K562 (cell line): ENCODE results near the gene ATXN1. TPM values are rescaled to one million over a fixed set of nuclear protein-coding genes. Genes with fewer than 3 reads are reported as not detected.

Experiments
- BCOR ChIP-seq: fragments of 450-650 bp; IDR thresholded peaks from 2 replicates; pipeline ENCODE4 v1.6.1; 2016
- BHLHE40 ChIP-seq: IDR thresholded peaks from 2 replicates; pipeline ENCODE4 v1.6.1; 2011; ENCODE audit warnings: low read length, improper control_type of control experiment
- BMI1 ChIP-seq: fragments of 150-350 bp; IDR thresholded peaks from 2 replicates; pipeline ENCODE4 v1.6.1; 2014; ENCODE audit warnings: low read length
- CREM ChIP-seq: IDR thresholded peaks from 2 replicates; pipeline ENCODE4 v1.6.1; 2014; ENCODE audit warnings: antibody characterized with exemption, low read depth
- CTCF ChIP-seq, 3 experiments: IDR thresholded peaks in 2 of 3; conservative IDR thresholded peaks in 1 of 3; 2 replicates each; pipeline ENCODE4 v1.5.1; 2011 to 2012; ENCODE audit warnings: low read length in 3 of 3, mild to moderate bottlenecking in 3 of 3, control low read depth in 2 of 3, improper control_type of control experiment in 1 of 3, inconsistent platforms in 1 of 3, low read depth in 1 of 3, mixed read lengths in 1 of 3, moderate library complexity in 1 of 3; ENCODE audit not compliant: insufficient read depth in 2 of 3
- ETV5 ChIP-seq: sonication (generic); formaldehyde crosslinking; IDR thresholded peaks from 2 replicates; pipeline ENCODE4 v1.4.0; 2020; ENCODE audit warnings: low read depth, mild to moderate bottlenecking, missing genetic modification reagents
- FOS ChIP-seq: IDR thresholded peaks from 3 replicates; pipeline ENCODE4 v1.6.1; 2011; ENCODE audit not compliant: insufficient read length; ENCODE audit errors: extremely low read depth
- HDAC6 ChIP-seq: IDR thresholded peaks from 2 replicates; pipeline ENCODE4 v1.6.1; 2012; ENCODE audit warnings: low read depth, mild to moderate bottlenecking, control low read depth, inconsistent platforms, low read length, moderate library complexity
- HMG20B ChIP-seq: fragments of 250-450 bp; sonication (Bioruptor Pico); IDR thresholded peaks from 2 replicates; pipeline ENCODE4 v1.5.0; 2021; ENCODE audit warnings: mild to moderate bottlenecking
- MYC ChIP-seq, 2 experiments: fragments of 250-450 bp in 1 of 2; sonication (Bioruptor Pico) in 1 of 2; IDR thresholded peaks; 2 replicates each; pipeline versions ENCODE4 v1.5.1 to v1.6.1; 2012 to 2021; ENCODE audit warnings: low read depth in 2 of 2, borderline replicate concordance in 1 of 2, improper control_type of control experiment in 1 of 2, low read length in 1 of 2, mild to moderate bottlenecking in 1 of 2, moderate library complexity in 1 of 2
- NUFIP1 ChIP-seq: fragments of 450-650 bp; IDR thresholded peaks from 2 replicates; pipeline ENCODE4 v1.6.1; 2018; ENCODE audit not compliant: partially characterized antibody
- SMARCC2 ChIP-seq: fragments of 450-650 bp; IDR thresholded peaks from 2 replicates; pipeline ENCODE4 v1.6.1; 2017; ENCODE audit warnings: antibody characterized with exemption, moderate library complexity, mild to moderate bottlenecking, low read depth
- SUPT5H ChIP-seq: fragments of 450-650 bp; IDR thresholded peaks from 2 replicates; pipeline ENCODE4 v1.6.1; 2016
- ZBTB17 ChIP-seq: fragments of 450-650 bp; formaldehyde crosslinking; IDR thresholded peaks from 2 replicates; pipeline ENCODE4 v1.4.0; 2020; ENCODE audit warnings: mild to moderate bottlenecking
- ZKSCAN1 ChIP-seq: fragments of 150-350 bp; IDR thresholded peaks from 2 replicates; pipeline ENCODE4 v1.6.1; 2016; ENCODE audit warnings: low read depth, low read length
- ZMIZ1 ChIP-seq, 2 experiments: fragments of 150-350 bp in 1 of 2; IDR thresholded peaks; 2 replicates each; pipeline ENCODE4 v1.6.1; 2012 to 2016; ENCODE audit warnings: low read depth in 2 of 2, low read length in 2 of 2, mild to moderate bottlenecking in 1 of 2, moderate library complexity in 1 of 2
- ZNF445 ChIP-seq: fragments of 250-450 bp; sonication (Bioruptor Pico); IDR thresholded peaks from 2 replicates; pipeline ENCODE4 v1.4.0; 2020; ENCODE audit warnings: low read depth, mild to moderate bottlenecking, moderate library complexity
- ZNF449 ChIP-seq: fragments of 250-450 bp; sonication (Bioruptor Pico); IDR thresholded peaks from 2 replicates; pipeline ENCODE4 v1.8.0; 2022; ENCODE audit warnings: moderate library complexity, mild to moderate bottlenecking, inconsistent platforms
- polyA plus RNA-seq, 8 experiments: library from polyadenylated mRNA; depleted of rRNA in 4 of 8; stranded (reverse) in 5 of 8; unstranded in 3 of 8; fragments of >200 nt; fragmentation: Nextera tagmentation in 2 of 8; fragmentation: Illumina TruSeq in 1 of 8; extraction: Ambion mirVana in 2 of 8; extraction: Trizol in 1 of 8; gene quantifications; 2 replicates each; pipeline versions ENCODE4 v1.2.1 to v1.2.3, GENCODE V29; 2011 to 2014; ENCODE audit warnings: inconsistent platforms in 1 of 8, missing spikeins in 1 of 8
- total RNA-seq, 7 experiments: library from RNA; depleted of rRNA in 6 of 7; stranded (reverse); fragments of >200 nt in 6 of 7; fragmentation: Illumina TruSeq in 2 of 7; extraction: Trizol in 2 of 7; gene quantifications; 2 replicates each; pipeline versions ENCODE4 v1.2.1 to v1.2.3, GENCODE V29; 2011 to 2021; ENCODE audit warnings: low replicate concordance in 1 of 7
- TF ChIP-seq, protein P1 (sequence below): sonication (generic); formaldehyde crosslinking; IDR thresholded peaks from 2 replicates; pipeline ENCODE4 v1.8.0; 2022; ENCODE audit warnings: missing genetic modification reagents, mild to moderate bottlenecking, moderate library complexity, borderline replicate concordance

ATXN1 gene
- total and polyA plus RNA-seq, 9 of the 15 experiments (the other 6 are each of a cell fraction or from before 2014, with no cell fraction given): under 0.01 to 1.2 (median 0.58) TPM

GRCh38 chr6:16265351-16266341, 495.6 kb downstream of the ATXN1 start (continued):
- TF ChIP-seq ZMIZ1 (IDR thresholded peaks at IDR 0.05; ENCODE audit: low read depth in 2 of 2, low read length in 2 of 2) (peak in 1 of 2 experiments; percentile 95; a peak in 2 of 4 replicates), HMG20B (CRISPR knock-in tag) (peak; percentile 83; the same call in 1 of the 2 replicates), HDAC6 (peak; percentile 93; the same call in 1 of the 2 replicates), ETV5 (CRISPR knock-in tag) (peak; percentile 82), CTCF (IDR thresholded peaks at IDR 0.05 in 2 of 3, conservative IDR thresholded peaks at IDR 0.05 in 1 of 3; ENCODE audit: insufficient read depth in 2 of 3, low read depth in 1 of 3, low read length in 3 of 3) (peak in 1 of 3 experiments; percentile 13; a peak in 1 of 6 replicates), SMARCC2 (no peak), ZNF445 (CRISPR knock-in tag) (peak; percentile 85; the same call in 1 of the 2 replicates), BCOR (peak; percentile 63; the same call in 1 of the 2 replicates), MYC (IDR thresholded peaks at IDR 0.05; ENCODE audit: low read depth, low read length) (peak; percentile 82), MYC (CRISPR knock-in tag; IDR thresholded peaks at IDR 0.05; ENCODE audit: borderline replicate concordance, low read depth) (no peak; the same call in 1 of the 2 replicates), ZNF449 (CRISPR knock-in tag) (0 out of 2 replicates have a peak, but pooled peaks have one; percentile 76), ZKSCAN1 (peak; percentile 93), ZBTB17 (peak; percentile 69), SUPT5H (peak; percentile 100), CREM (no peak; the same call in none of the 2 replicates), NUFIP1 (peak; percentile 51), BHLHE40 (peak; percentile 67; the same call in 1 of the 2 replicates), FOS (peak; percentile 90), BMI1 (no peak)
- TF ChIP-seq, protein P1, sequence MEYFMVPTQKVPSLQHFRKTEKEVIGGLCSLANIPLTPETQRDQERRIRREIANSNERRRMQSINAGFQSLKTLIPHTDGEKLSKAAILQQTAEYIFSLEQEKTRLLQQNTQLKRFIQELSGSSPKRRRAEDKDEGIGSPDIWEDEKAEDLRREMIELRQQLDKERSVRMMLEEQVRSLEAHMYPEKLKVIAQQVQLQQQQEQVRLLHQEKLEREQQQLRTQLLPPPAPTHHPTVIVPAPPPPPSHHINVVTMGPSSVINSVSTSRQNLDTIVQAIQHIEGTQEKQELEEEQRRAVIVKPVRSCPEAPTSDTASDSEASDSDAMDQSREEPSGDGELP: peak; percentile 86; the same call in 1 of the 2 replicates
